GM12801 (cell line): ENCODE data around the gene DUOX1.

Experiments used
- TF ChIP-seq, protein P1 (sequence below): IDR thresholded peaks from one replicate; pipeline ENCODE4 v1.5.1; 2011; ENCODE audit warnings: control low read depth; ENCODE audit not compliant: insufficient read length; ENCODE audit errors: extremely low read depth

DUOX1 gene

DNA sequence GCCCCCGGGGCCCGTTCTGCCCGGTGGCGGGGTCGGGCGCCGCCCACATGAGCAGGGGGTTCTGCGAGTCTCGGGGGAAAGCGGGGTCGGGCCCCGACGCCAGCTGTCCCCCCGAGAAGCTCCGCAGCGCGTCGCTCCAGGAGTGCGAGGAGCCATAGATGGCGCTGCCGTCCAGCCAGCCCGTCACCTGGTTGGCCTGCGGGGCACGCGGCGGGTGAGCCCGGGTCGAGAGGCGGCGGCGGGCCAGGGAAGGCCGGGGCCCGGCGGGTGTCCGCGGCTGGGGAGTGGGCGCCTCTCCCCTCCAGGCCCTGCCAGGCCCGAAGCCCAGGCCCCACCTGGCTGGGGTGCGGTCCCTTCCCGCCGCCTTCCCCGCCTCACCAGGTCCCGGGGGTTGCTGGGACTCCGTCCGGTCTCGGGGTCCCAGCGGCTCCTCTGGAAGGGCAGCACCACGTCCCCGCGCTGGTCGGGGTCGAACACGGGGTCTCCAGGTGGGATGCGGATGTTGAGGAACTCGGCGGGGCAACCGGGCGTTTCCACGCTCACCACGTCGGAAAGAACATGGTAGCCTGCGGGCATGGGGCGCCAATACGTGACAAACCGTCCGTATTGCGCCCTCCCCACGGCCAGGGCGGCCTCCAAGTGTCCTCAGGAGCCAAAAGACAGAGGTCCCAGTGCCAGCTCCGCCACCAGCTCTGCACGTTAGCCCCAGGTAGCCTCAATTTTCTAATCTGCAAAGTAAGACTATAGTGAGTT lies 18.2 kb upstream of the DUOX1 start:
- TF ChIP-seq, protein P1, sequence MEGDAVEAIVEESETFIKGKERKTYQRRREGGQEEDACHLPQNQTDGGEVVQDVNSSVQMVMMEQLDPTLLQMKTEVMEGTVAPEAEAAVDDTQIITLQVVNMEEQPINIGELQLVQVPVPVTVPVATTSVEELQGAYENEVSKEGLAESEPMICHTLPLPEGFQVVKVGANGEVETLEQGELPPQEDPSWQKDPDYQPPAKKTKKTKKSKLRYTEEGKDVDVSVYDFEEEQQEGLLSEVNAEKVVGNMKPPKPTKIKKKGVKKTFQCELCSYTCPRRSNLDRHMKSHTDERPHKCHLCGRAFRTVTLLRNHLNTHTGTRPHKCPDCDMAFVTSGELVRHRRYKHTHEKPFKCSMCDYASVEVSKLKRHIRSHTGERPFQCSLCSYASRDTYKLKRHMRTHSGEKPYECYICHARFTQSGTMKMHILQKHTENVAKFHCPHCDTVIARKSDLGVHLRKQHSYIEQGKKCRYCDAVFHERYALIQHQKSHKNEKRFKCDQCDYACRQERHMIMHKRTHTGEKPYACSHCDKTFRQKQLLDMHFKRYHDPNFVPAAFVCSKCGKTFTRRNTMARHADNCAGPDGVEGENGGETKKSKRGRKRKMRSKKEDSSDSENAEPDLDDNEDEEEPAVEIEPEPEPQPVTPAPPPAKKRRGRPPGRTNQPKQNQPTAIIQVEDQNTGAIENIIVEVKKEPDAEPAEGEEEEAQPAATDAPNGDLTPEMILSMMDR = no peak

DNA sequence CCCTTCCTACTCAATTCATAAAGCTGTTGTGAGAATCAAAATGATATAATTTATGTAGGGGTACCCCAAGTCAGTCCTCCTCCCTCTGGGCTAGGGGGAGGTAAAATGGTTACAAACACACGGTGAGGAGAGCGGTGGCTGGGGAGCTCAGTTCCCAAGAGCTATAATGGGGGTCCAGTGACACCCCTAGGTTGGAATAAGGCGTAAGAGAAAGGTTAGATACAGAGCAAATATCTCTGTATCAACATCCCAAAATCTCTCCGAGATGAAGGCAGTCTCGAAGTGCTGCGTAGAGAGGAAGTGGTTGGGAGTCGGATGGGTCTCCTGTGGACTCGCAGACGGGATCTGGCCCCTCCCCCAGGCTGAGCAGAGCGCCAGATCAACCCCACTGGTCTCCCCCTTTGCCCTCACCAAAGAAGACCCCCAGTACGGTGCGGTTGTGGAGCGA lies 17.6 kb upstream of the DUOX1 start:
- TF ChIP-seq, protein P1 = no peak

DNA sequence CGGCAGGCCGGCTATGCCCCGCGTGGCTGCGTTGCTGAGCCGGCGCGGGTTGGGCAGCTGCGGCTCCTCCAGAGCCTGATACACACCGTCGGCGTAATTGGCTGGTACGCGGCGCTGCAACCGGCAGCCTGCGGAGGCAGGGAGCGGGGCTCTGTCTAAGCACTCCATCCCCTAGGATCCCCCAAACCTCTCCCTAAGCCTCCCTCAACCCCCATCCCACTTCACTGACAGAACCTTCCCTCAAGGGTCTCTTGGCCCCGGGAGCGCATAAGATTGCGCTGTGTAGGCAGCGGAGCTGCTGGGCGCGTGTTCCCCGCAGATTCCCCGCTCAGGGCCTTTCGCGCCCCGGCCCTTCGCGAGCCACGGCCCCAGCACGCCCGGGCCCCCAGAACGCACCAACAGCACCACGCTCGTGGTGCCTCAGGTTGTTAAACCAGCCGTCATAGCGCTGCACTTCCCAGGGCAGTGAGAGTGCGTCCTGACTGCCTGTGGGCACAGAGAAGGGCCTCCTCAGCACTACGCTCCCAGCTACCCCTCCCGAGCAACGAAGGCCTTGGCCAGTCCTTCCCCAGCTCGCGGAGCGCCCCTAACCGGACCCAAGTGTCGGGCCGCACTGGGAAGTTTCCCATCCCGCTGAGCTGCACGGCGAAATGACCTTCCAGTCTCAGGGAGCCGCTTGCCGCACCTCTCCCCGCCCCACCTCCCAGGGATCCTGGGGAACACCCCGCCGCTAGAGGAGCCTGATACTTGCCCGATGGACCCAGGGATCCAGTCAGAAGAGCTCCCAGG lies 17.0 kb upstream of the DUOX1 start:
- TF ChIP-seq, protein P1 = no peak

DNA sequence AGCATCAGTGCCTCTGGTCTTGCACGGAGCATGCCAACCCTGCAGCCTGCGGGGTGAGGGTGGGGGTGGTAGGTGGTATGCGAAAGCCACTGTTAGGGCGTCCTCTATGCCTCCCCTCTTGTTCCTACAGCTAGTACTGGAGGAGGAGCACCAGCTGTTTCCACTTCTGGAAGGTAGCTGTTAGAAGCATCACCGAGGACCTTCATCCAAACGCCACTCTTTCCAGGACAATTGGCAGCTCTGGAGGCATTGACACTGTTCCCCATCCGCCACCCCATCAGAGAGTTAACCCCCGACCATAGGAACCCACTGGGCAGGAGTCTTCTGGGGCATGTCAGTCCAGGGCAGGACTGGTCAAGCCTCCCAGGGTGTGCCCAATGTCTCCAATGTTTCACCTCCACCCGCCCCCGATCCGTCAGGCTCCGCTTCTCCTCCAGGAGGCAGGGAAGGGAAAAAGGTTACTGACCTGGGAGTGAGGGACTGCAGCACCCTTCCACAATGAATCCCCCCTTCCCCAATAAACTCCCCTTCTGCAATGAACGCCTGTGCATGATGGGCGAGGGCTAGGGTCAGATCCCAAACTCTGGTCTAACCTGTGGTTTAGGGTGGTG lies 16.3 kb upstream of the DUOX1 start:
- TF ChIP-seq, protein P1 = no peak

DNA sequence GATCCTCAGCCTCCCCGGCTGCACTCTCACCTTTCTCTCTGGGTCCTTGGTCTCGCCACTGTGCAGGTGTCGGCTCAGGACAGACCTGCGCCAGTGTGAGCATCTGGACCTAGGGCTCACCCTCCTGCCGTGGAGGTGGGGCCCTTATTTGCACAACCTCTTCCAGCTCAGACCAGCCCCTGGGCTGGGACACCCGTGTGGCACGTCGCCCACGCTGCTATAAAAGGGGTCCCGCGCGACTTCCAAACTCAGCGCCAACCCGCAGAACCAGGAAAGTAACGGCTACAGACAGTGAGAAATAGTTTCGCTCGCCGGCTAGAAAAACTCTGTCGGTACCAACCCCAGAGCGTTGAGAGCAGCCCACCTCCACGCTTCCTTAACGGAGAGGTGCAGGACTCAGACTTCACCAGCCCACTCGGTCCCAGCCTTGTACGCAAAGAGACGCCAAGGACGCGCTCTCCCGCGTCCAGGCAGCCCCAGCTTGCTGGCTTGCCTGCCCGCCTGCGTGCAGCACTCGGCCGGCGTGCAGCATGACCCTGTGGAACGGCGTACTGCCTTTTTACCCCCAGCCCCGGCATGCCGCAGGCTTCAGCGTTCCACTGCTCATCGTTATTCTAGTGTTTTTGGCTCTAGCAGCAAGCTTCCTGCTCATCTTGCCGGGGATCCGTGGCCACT lies 15.6 kb upstream of the DUOX1 start, which contains the start of the genes DUOX2 and DUOXA2:
Gene DUOX2, minus strand, starts transcription at position 97 of the 675 bp plus-strand sequence. CDS start 761 bp downstream, outside the sequence.
Gene DUOXA2, plus strand, starts transcription at position 251 of the 675 bp plus-strand sequence. Its CDS starts 280 bp downstream, at position 531.
- TF ChIP-seq, protein P1 = no peak

DNA sequence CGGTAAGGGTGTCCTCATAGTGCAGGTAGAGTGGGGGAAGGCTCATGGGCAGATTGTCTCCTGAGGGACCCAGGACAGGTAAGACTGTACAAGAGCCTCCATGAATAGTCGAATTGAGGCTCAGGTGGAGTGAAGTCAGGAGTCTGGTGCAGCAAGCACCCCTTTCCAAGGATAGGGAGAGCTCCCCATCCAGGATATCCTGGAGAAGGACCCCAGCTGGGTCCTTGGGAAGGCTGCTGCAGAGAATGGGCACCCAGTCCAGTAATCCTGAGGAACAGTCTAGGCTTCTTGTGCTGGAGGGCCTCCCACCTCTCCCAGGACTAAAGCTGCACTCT lies 15.1 kb upstream of the DUOX1 start:
- TF ChIP-seq, protein P1 = no peak

DNA sequence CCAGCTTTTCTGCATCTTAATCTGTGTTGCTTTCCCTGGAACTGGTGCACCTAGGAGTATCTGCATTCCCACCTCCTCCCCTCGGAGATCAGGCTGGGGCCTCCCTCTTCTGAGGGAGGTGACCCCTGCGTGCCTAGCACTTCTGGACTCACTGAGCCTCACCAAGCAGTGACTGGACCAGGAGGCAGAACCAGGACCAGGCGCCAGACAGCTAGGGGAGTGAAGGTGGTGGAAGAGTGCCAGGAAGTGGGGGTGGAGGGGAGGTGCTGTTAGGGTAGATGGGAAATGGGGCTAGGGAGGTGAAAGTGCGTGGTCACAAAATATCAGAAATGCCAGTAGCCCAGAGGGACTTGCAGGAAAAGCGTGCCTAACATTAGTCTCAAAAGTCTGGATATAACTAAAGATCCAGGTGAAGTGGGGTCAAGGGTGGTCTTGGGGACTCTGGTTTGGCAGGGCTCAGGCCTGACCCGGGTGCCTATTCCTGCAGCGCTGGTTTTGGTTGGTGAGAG lies 14.4 kb upstream of the DUOX1 start:
- TF ChIP-seq, protein P1 = no peak
